HL-60 (cell line): Measurements from ENCODE around the gene GCK.

Experiments used
- DNase-seq, 2 experiments: peaks; one replicate each; pipeline ENCODE4 v3.0.0-alpha.2; 2010 to 2020; ENCODE audit warnings: low read depth in 1 of 2, low spot score in 1 of 2
- H3K27ac ChIP-seq: fragments of 250-450 bp; sonication (Bioruptor Pico); replicated peaks from 2 replicates; pipeline ENCODE4 v1.5.1; 2020; ENCODE audit warnings: mild to moderate bottlenecking, moderate library complexity
- H3K27me3 ChIP-seq: fragments of 250-450 bp; sonication (Bioruptor Pico); 2 replicates; pipeline ENCODE4 v1.5.1; 2021; ENCODE audit warnings: mild to moderate bottlenecking, moderate library complexity; ENCODE audit not compliant: insufficient read depth, poor library complexity, severe bottlenecking
- H3K4me3 ChIP-seq: replicated peaks from 2 replicates; pipeline ENCODE4 v1.5.1; 2011; ENCODE audit warnings: mild to moderate bottlenecking, control low read depth, low read length; ENCODE audit not compliant: insufficient read depth
- GABPA ChIP-seq: IDR thresholded peaks from 2 replicates; pipeline ENCODE4 v1.6.1; 2012; ENCODE audit warnings: low read depth
- POLR2AphosphoS5 ChIP-seq: IDR thresholded peaks from 2 replicates; pipeline ENCODE4 v1.6.1; 2012; ENCODE audit warnings: low read depth
- REST ChIP-seq: IDR thresholded peaks from 2 replicates; pipeline ENCODE4 v1.6.1; 2012; ENCODE audit warnings: low read depth; ENCODE audit not compliant: insufficient replicate concordance
- SPI1 ChIP-seq: IDR thresholded peaks from 2 replicates; pipeline ENCODE4 v1.6.1; 2012; ENCODE audit warnings: low read depth, mild to moderate bottlenecking, borderline replicate concordance
- TF ChIP-seq, protein P1 (sequence below): IDR thresholded peaks from one replicate; pipeline ENCODE4 v1.5.1; 2011; ENCODE audit warnings: low read length, control low read depth, inconsistent platforms; ENCODE audit not compliant: insufficient read depth

Gene GCK

GRCh38 chr7:44144968-44145478 is 44.2 kb downstream of the GCK start:
- no peak overlapping the region for H3K4me3 ChIP-seq
- no peak overlapping the region for H3K27ac ChIP-seq
- DNase-seq: no peak
- TF ChIP-seq GABPA (no peak), REST (no peak), SPI1 (no peak), POLR2AphosphoS5 (no peak)
- TF ChIP-seq, protein P1, sequence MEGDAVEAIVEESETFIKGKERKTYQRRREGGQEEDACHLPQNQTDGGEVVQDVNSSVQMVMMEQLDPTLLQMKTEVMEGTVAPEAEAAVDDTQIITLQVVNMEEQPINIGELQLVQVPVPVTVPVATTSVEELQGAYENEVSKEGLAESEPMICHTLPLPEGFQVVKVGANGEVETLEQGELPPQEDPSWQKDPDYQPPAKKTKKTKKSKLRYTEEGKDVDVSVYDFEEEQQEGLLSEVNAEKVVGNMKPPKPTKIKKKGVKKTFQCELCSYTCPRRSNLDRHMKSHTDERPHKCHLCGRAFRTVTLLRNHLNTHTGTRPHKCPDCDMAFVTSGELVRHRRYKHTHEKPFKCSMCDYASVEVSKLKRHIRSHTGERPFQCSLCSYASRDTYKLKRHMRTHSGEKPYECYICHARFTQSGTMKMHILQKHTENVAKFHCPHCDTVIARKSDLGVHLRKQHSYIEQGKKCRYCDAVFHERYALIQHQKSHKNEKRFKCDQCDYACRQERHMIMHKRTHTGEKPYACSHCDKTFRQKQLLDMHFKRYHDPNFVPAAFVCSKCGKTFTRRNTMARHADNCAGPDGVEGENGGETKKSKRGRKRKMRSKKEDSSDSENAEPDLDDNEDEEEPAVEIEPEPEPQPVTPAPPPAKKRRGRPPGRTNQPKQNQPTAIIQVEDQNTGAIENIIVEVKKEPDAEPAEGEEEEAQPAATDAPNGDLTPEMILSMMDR: no peak
- H3K27me3 ChIP-seq: peaks cover 6% of the 10 kb centered on the region

DNA sequence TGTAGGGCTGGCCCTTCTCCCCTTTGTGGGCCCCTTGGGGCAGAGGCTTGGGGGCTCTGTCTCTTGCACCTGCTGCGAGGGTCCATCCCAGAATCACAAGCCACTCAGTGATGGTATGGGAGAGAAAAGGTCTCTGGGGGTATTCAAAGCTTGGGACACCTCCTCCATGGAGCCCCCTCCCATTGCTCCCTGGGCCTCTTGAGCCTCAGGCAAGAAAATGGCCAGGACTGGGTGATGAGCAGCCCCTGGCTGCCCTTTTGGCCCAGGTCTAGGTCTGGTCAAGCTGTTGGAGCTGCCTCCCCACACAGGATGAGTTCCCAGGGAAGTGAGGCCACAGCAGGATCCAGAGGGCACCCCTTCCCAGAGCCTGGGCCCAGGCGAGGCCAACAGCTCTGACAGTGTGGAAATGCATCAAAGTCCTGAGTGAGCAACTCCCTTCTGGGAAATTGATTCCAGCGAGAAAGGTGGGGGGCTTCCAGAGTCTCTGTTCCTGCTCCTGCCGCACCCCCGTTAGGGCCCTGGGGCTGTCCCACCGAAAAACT is 44.7 kb downstream of the GCK start:
- peaks cover 6% of the 10 kb centered on the region for H3K27me3 ChIP-seq
- no peak for DNase-seq
- no peak overlapping the region for H3K27ac ChIP-seq
- no peak overlapping the region for H3K4me3 ChIP-seq
- no peak for TF ChIP-seq SPI1
- TF ChIP-seq POLR2AphosphoS5: no peak
- TF ChIP-seq GABPA: no peak
- no peak for TF ChIP-seq REST
- TF ChIP-seq, protein P1: no peak

- Histone ChIP-seq H3K27ac (no peak overlapping the region), H3K27me3 (peaks cover 6% of the 10 kb centered on the region), H3K4me3 (no peak overlapping the region)
- TF ChIP-seq SPI1: no peak
- TF ChIP-seq REST: no peak
- no peak for TF ChIP-seq POLR2AphosphoS5
- TF ChIP-seq, protein P1: no peak
- TF ChIP-seq GABPA: no peak
- DNase-seq: no peak
Observed at GRCh38 chr7:44143646-44144250, 45.5 kb downstream of the GCK start.
